ENCODE results near the gene HACD3. TPM values are rescaled to one million over a fixed set of nuclear protein-coding genes. Genes with fewer than 3 reads are reported as not detected.

HACD3 gene
- total RNA-seq, 4 donors from 2014 or later: 20.2 to 144 (median 34.6) TPM

DNA sequence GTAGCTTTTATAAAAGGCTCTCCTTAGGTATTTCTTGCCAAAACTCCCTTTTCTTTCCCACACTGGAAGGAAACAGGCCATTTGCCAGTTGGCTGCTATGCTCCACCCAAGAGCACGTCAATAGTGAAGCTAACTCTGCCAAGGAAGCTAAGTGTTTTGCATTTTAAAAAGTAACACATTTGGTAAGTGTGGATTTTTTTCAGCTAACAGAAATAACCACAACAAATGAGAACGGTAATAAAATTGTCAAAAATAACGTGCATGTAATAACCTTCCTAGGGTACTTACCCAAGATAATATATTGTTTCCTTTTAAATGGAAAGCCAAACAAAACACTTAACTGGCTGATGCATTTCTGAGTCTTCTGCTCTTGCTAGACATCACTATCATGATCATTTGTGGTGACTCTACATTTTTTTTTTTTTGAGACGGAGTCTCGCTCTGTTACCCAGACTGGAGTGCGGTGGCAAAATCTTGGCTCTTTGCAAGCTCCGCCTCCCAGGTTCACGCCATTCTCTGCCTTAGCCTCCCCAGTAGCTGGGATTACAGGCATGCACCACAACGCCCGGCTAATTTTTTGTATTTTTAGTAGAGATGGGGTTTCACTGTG lies 17.4 kb upstream of the HACD3 start:
- Histone ChIP-seq H3K27ac (peak overlapping the region; percentile 74 to 82), H3K27me3 (no peaks in the 10 kb centered on the region), H3K9me3 (no peaks in the 10 kb centered on the region), H3K4me3 (peak overlapping the region; percentile 10 to 20), H3K4me1 (peaks cover 11 to 23% of the 10 kb centered on the region in 2 donors), H3K36me3 (no peaks in the 10 kb centered on the region)
- intact Hi-C loops (cut with DNase I; ENCODE audit: low total_unique reads): no loop called here
- TF ChIP-seq, protein P1, sequence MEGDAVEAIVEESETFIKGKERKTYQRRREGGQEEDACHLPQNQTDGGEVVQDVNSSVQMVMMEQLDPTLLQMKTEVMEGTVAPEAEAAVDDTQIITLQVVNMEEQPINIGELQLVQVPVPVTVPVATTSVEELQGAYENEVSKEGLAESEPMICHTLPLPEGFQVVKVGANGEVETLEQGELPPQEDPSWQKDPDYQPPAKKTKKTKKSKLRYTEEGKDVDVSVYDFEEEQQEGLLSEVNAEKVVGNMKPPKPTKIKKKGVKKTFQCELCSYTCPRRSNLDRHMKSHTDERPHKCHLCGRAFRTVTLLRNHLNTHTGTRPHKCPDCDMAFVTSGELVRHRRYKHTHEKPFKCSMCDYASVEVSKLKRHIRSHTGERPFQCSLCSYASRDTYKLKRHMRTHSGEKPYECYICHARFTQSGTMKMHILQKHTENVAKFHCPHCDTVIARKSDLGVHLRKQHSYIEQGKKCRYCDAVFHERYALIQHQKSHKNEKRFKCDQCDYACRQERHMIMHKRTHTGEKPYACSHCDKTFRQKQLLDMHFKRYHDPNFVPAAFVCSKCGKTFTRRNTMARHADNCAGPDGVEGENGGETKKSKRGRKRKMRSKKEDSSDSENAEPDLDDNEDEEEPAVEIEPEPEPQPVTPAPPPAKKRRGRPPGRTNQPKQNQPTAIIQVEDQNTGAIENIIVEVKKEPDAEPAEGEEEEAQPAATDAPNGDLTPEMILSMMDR (IDR thresholded peaks at IDR 0.05): no peak
- TF ChIP-seq POLR2A (IDR thresholded peaks at IDR 0.05): no peak
- DNase-seq: peak; percentile 83 to 91

DNA sequence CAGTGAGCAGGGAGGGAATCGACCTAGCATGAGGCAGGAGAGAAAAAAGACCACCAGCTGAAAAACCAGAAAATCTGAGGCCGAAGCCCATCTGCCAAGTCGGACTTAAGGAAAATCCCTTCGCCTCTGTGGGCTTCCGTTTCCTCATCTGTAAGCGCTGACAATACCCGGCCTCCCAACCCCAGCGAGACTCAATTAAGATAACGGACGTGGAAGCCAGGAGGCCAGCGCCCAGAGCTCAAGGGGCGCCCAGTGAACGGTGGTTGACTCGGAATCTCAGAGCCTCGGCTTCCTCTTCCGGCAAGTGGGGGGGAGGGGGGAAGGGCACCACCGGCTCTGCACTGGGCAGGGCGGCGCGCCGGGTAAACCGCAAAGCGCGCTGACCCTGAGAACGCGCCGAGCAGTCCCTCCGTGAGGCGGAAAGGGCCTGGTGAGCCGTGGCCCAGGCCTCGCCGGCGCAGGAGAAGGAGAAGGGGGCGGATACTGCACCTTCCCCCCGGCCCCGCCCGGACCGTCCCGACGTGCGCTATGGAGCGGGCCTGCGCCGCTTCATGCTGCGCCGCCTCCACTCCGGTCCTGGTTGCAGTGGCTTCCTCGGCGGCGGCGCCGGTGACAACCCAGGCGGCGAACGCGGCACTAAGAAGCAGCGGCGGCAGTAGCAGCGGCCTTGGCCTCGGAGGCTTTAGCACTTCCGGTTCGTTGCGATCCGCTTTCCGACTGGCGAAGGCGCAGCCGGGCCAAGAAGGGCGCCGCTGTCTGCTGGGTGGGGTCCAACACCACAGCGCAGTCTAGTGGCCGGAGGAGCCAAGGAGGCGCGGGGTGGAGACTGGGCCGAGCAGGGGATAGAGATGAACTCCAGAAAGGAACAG lies 13.0 kb upstream of the HACD3 start, which contains the start of gene DPP8:
Gene DPP8 (minus strand): TSS at position 693 of the 869 bp plus-strand sequence. CDS start 5,136 bp downstream, outside the sequence.
- Histone ChIP-seq H3K27me3 (no peaks in the 10 kb centered on the region), H3K4me1 (peaks cover 11 to 23% of the 10 kb centered on the region in 2 donors), H3K36me3 (no peaks in the 10 kb centered on the region), H3K27ac (peak within 1 kb of the TSS; percentile 78 to 82), H3K4me3 (peak within 1 kb of the TSS; percentile 98), H3K9me3 (no peaks in the 10 kb centered on the region)
- TF ChIP-seq, protein P1 (IDR thresholded peaks at IDR 0.05): peak; percentile 80 to 95 (median 86)
- peak in 1 of 2 donors; percentile 56 for TF ChIP-seq POLR2A (IDR thresholded peaks at IDR 0.05)
- DNase-seq: peak; percentile 91 to 94
- intact Hi-C loops (cut with DNase I; ENCODE audit: low total_unique reads): no loop called here

DNA sequence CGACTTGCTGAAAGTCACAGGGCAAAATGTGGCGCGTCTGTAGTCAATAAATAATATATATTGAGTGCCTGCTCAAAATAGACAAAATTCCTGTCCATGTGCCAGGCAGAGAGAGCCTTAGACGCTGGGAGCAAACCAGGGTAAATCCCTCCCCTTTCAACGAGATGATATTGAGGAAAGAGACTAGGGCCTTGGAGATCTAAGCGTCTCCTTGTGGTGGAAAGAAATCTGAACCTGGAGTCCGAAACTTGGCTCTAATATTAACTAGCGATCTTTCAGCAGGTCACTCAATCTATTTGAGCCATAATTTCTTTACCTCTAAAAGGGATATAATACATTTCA lies 12.4 kb upstream of the HACD3 start:
- TF ChIP-seq, protein P1 (IDR thresholded peaks at IDR 0.05): no peak
- TF ChIP-seq POLR2A (IDR thresholded peaks at IDR 0.05): no peak
- Histone ChIP-seq H3K27ac (peak overlapping the region; percentile 78 to 82), H3K27me3 (no peaks in the 10 kb centered on the region), H3K36me3 (no peaks in the 10 kb centered on the region), H3K4me1 (peaks cover 11 to 23% of the 10 kb centered on the region in 2 donors), H3K9me3 (no peaks in the 10 kb centered on the region), H3K4me3 (peak overlapping the region in 1 of 2 donors; percentile 98)
- DNase-seq: no peak
- intact Hi-C loops (cut with DNase I; ENCODE audit: low total_unique reads): no loop called here

DNA sequence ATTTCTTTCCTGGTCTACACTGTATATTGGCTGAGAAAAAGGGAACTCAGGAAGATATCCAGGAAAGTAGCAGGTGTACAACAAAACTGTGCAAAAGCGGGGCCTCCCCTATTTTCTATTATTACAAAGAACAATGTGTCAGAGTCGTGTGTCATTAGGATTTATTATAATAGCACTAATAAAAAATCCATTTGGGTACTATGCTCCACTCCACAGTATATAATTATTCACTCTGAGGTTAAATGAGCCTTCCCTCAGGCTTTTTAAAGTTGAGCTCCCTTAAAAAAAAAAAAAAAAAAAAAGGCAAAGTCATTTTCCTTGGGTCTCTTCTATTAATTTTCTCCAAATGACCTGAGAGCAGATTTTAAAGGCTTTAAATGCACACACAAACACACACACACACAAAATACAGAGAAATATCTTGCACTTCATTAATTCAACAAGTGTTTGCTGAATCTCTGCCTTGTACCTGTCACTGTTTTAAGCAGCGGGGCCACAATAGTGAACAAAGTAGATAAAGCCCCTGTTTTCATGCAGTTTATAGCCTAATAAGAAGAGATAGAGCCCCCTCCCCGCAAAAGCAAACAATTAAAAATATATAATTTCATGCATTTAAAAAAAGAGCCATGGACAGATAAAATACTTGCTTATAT lies 11.5 kb upstream of the HACD3 start:
- intact Hi-C loops (cut with DNase I; ENCODE audit: low total_unique reads): no loop called here

More for the DNA sequence above, 11.5 kb upstream of the HACD3 start:
- no peak overlapping the region for H3K27ac ChIP-seq
- TF ChIP-seq, protein P1 (IDR thresholded peaks at IDR 0.05): no peak
- no peaks in the 10 kb centered on the region for H3K9me3 ChIP-seq
- H3K27me3 ChIP-seq: no peaks in the 10 kb centered on the region
- H3K36me3 ChIP-seq: no peaks in the 10 kb centered on the region
- H3K4me3 ChIP-seq: no peak overlapping the region
- peaks cover 11 to 21% of the 10 kb centered on the region in 2 donors for H3K4me1 ChIP-seq
- no peak for DNase-seq
